A549 (cell line): ENCODE results near the gene OR1E2.

ENCODE experiments used
- CEBPB ChIP-seq, 2 experiments: fragments of >200 bp in 1 of 2; sonication (Bioruptor Twin) in 1 of 2; formaldehyde crosslinking in 1 of 2; IDR thresholded peaks; 2 replicates each; pipeline ENCODE4 v1.6.1; 2012 to 2016
- EP300 ChIP-seq, 2 experiments: fragments of >200 bp; sonication (Bioruptor Twin); formaldehyde crosslinking; IDR thresholded peaks; 2 replicates in 1 of 2; 3 replicates in 1 of 2; pipeline ENCODE4 v1.6.1; 2016 to 2017
- ESRRA ChIP-seq: fragments of 150-350 bp; IDR thresholded peaks from 2 replicates; pipeline ENCODE4 v1.6.1; 2014; ENCODE audit warnings: mild to moderate bottlenecking, low read length, borderline replicate concordance
- JUNB ChIP-seq: fragments of >200 bp; sonication (Bioruptor Twin); formaldehyde crosslinking; IDR thresholded peaks from 2 replicates; pipeline ENCODE4 v1.6.1; 2016
- KDM5A ChIP-seq: fragments of 200-600 bp; sonication (generic); IDR thresholded peaks from 2 replicates; pipeline ENCODE4 v1.6.1; 2016; ENCODE audit warnings: antibody characterized with exemption, mild to moderate bottlenecking
- RAD21 ChIP-seq, 2 experiments: fragments of >200 bp in 1 of 2; sonication (Bioruptor Twin) in 1 of 2; formaldehyde crosslinking in 1 of 2; IDR thresholded peaks in 1 of 2; conservative IDR thresholded peaks in 1 of 2; 2 replicates in 1 of 2; 3 replicates in 1 of 2; pipeline ENCODE4 v1.6.1; 2012 to 2018; ENCODE audit warnings: inconsistent platforms in 1 of 2
- TF ChIP-seq, protein P1 (sequence below): fragments of >200 bp; sonication (Bioruptor Twin); formaldehyde crosslinking; IDR thresholded peaks from 3 replicates; pipeline ENCODE4 v1.5.1; 2016
- TF ChIP-seq, protein P2 (sequence below): fragments of 250-450 bp; sonication (Bioruptor Pico); IDR thresholded peaks from 2 replicates; pipeline ENCODE4 v1.5.0; 2021; ENCODE audit warnings: mild to moderate bottlenecking, moderate library complexity, borderline replicate concordance

DNA sequence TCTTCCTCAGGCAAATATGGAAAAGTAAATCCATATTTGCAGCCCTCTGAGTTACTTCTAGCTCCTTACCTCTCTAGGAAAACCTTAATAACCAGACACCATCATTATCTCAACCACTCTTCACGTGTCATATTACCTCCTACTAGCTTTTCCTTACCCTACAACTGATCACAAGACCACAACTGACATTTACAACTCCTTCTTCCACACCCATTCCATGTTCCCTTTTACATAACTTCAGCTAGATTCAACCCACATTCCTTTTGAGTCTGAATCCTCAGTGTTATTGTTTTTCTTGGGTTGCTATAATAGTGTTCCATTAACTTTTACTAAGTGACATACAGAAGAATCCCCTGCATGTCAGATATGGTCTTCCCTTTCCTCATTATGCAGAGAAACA is 4.7 kb upstream of the OR1E2 start:
- TF ChIP-seq, protein P1, sequence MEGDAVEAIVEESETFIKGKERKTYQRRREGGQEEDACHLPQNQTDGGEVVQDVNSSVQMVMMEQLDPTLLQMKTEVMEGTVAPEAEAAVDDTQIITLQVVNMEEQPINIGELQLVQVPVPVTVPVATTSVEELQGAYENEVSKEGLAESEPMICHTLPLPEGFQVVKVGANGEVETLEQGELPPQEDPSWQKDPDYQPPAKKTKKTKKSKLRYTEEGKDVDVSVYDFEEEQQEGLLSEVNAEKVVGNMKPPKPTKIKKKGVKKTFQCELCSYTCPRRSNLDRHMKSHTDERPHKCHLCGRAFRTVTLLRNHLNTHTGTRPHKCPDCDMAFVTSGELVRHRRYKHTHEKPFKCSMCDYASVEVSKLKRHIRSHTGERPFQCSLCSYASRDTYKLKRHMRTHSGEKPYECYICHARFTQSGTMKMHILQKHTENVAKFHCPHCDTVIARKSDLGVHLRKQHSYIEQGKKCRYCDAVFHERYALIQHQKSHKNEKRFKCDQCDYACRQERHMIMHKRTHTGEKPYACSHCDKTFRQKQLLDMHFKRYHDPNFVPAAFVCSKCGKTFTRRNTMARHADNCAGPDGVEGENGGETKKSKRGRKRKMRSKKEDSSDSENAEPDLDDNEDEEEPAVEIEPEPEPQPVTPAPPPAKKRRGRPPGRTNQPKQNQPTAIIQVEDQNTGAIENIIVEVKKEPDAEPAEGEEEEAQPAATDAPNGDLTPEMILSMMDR: no peak
- TF ChIP-seq KDM5A (no peak), ESRRA (no peak), CEBPB (IDR thresholded peaks at IDR 0.05) (no peak), JUNB (no peak), EP300 (IDR thresholded peaks at IDR 0.05) (no peak), RAD21 (conservative IDR thresholded peaks at IDR 0.05 in 1 of 2, IDR thresholded peaks at IDR 0.05 in 1 of 2) (no peak)
- TF ChIP-seq, protein P2, sequence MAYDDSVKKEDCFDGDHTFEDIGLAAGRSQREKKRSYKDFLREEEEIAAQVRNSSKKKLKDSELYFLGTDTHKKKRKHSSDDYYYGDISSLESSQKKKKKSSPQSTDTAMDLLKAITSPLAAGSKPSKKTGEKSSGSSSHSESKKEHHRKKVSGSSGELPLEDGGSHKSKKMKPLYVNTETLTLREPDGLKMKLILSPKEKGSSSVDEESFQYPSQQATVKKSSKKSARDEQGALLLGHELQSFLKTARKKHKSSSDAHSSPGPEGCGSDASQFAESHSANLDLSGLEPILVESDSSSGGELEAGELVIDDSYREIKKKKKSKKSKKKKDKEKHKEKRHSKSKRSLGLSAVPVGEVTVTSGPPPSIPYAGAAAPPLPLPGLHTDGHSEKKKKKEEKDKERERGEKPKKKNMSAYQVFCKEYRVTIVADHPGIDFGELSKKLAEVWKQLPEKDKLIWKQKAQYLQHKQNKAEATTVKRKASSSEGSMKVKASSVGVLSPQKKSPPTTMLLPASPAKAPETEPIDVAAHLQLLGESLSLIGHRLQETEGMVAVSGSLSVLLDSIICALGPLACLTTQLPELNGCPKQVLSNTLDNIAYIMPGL: no peak
